Natural killer cell (primary cell): Measurements from ENCODE around the gene NLK. TPM values are rescaled to one million over a fixed set of nuclear protein-coding genes. Genes with fewer than 3 reads are reported as not detected.
"Not testable (repeated sequence)": the region's sequence is repeated elsewhere in the genome, so short reads cannot be mapped to it uniquely, and the experiment has no call there.

Source experiments
- ATAC-seq, 3 donors: fragments of 150-1000 bp in 2 of 3; fragments of 200-7000 bp in 1 of 3; cut with Tn5 transposase; 1 replicate in 1 of 3; 2 replicates in 2 of 3; pipeline ENCODE4 v1.10.0; 2021; ENCODE audit warnings: mild to moderate bottlenecking in 2 of 3, moderate library complexity in 2 of 3
- DNase-seq, 2 donors: peaks; one replicate each; pipeline versions ENCODE4 v3.0.0 to v3.0.0-alpha.2; 2013 to 2021; ENCODE audit warnings: mixed read lengths in 1 of 2
- H3K27ac ChIP-seq: one replicate; pipeline ENCODE4 v1.5.1; 2013; ENCODE audit warnings: mild to moderate bottlenecking, low read length
- H3K27me3 ChIP-seq: one replicate; pipeline ENCODE4 v1.6.1; 2013; ENCODE audit warnings: low read length; ENCODE audit not compliant: control insufficient read depth, insufficient read depth
- H3K36me3 ChIP-seq: one replicate; pipeline ENCODE4 v1.6.1; 2013; ENCODE audit warnings: low read length; ENCODE audit not compliant: control insufficient read depth, insufficient read depth
- H3K4me1 ChIP-seq: one replicate; pipeline ENCODE4 v1.6.1; 2013; ENCODE audit warnings: low read length; ENCODE audit not compliant: control insufficient read depth, insufficient read depth
- H3K4me3 ChIP-seq: one replicate; pipeline ENCODE4 v1.5.1; 2013; ENCODE audit warnings: low read length
- H3K9me3 ChIP-seq: one replicate; pipeline ENCODE4 v1.6.1; 2013; ENCODE audit warnings: low read length; ENCODE audit not compliant: control insufficient read depth, insufficient read depth
- H3K27ac Mint-ChIP-seq, 2 donors: one replicate each; pipeline ENCODE4 v1.8.0; 2022; ENCODE audit warnings: mild to moderate bottlenecking in 2 of 2, mixed read lengths in 2 of 2, moderate library complexity in 1 of 2
- H3K27me3 Mint-ChIP-seq, 2 donors: one replicate each; pipeline ENCODE4 v1.8.0; 2022; ENCODE audit warnings: low read depth in 2 of 2, mixed read lengths in 2 of 2
- H3K36me3 Mint-ChIP-seq: one replicate; pipeline ENCODE4 v1.8.0; 2022; ENCODE audit warnings: mixed read lengths
- H3K4me1 Mint-ChIP-seq, 2 donors: one replicate each; pipeline ENCODE4 v1.8.0; 2022; ENCODE audit warnings: mixed read lengths in 2 of 2
- H3K4me3 Mint-ChIP-seq: one replicate; pipeline ENCODE4 v1.8.0; 2022; ENCODE audit warnings: mild to moderate bottlenecking, moderate library complexity, mixed read lengths
- H3K9me3 Mint-ChIP-seq, 2 donors: one replicate each; pipeline ENCODE4 v1.8.0; 2022; ENCODE audit warnings: mixed read lengths in 2 of 2
- WGBS: methylation state at CpG from one replicate; pipeline ENCODE4 v1.1.7; 2013; ENCODE audit warnings: missing lambda C conversion rate; ENCODE audit not compliant: insufficient coverage; 5-methylcytosine and 5-hydroxymethylcytosine counted together
- intact Hi-C: fragments of 100-400 bp; cut with micrococcal nuclease; formaldehyde crosslinking; loops from one replicate; pipeline ENCODE4 v1.14.2; 2022
- total RNA-seq, 4 donors: library from RNA; stranded (reverse); fragments of 120-200 nt in 1 of 4; gene quantifications; one replicate each; pipeline versions ENCODE4 v1.2.3 to v1.2.4, GENCODE V29; 2013 to 2022
- TF ChIP-seq, protein P1 (sequence below): fragments of 200-600 bp; IDR thresholded peaks from one replicate; pipeline ENCODE4 v1.8.0; 2022; ENCODE audit warnings: antibody characterized with exemption

Gene NLK
- total RNA-seq, 3 donors from 2014 or later (not counting 1 experiment from before 2014, with no cell fraction given): 18.3 to 35.6 (median 20.8) TPM

DNA sequence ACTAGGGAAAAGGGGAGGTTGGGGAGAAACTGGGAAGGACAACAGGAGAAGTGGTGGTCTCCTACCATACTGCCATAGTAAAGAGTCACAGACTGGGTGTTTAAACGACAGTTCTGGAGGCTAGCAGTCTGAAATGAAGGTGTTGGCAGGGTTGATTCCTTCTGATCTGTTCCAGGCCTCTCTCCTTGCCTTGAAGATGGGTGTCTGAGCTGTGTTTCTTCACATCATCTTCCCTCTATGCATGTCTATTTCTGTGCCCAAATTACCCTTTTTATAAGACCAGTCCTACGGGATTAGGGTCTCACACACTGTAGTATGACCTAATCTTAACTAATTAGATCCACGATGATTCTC, 196.8 kb downstream of the NLK start:
- Histone ChIP-seq H3K9me3 (no peaks in the 10 kb centered on the region), H3K27me3 (no peaks in the 10 kb centered on the region), H3K4me3 (no peak overlapping the region), H3K27ac (no peak overlapping the region), H3K4me1 (no peaks in the 10 kb centered on the region), H3K36me3 (no peaks in the 10 kb centered on the region)
- 90% methylated on average over 3 of the region's 3 CpGs for WGBS
- DNase-seq (no peak), ATAC-seq (no peak)
- Mint-ChIP-seq H3K36me3 (no peaks in the 10 kb centered on the region), H3K9me3 (no peaks in the 10 kb centered on the region), H3K4me3 (no peak overlapping the region), H3K27me3 (peaks cover 2 to 8% of the 10 kb centered on the region in 2 donors), H3K27ac (no peak overlapping the region), H3K4me1 (no peaks in the 10 kb centered on the region)
- TF ChIP-seq, protein P1, sequence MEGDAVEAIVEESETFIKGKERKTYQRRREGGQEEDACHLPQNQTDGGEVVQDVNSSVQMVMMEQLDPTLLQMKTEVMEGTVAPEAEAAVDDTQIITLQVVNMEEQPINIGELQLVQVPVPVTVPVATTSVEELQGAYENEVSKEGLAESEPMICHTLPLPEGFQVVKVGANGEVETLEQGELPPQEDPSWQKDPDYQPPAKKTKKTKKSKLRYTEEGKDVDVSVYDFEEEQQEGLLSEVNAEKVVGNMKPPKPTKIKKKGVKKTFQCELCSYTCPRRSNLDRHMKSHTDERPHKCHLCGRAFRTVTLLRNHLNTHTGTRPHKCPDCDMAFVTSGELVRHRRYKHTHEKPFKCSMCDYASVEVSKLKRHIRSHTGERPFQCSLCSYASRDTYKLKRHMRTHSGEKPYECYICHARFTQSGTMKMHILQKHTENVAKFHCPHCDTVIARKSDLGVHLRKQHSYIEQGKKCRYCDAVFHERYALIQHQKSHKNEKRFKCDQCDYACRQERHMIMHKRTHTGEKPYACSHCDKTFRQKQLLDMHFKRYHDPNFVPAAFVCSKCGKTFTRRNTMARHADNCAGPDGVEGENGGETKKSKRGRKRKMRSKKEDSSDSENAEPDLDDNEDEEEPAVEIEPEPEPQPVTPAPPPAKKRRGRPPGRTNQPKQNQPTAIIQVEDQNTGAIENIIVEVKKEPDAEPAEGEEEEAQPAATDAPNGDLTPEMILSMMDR: no peak
- intact Hi-C loops: no loop called here

DNA sequence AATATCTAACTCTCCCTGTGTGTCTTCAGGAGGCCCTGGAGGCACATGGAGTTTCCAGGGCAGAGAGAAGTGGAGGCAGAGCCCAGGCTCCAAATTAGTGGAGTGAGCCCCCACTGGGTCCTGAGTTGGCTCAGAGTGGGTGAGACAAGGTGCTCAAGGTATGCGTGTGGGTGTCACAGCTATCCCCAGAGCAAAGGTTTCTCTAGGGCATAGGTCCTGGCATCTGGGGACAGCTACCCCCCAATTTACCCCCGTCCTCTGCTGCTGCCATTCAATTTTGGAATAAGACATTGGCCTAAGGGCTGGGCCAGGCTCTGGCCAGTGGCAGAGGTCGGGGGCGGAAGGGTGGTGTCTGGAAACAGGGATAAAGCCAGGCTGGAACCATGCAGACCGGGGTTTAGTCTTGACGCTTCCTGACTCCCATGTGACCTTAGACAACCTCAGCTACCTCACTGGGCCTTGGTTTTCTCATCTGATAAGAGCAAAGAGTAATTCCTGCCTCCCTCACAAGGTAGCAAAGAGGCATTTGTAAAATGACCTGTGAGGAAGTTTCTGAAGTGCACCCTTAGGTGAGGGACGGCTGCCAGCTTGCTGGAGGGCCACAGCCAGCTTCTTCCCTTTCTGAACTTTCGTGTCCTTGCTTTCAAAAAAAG, 198.3 kb downstream of the NLK start:
- no peak for ATAC-seq
- DNase-seq: no peak
- intact Hi-C loops: no loop called here
- H3K36me3 Mint-ChIP-seq: no peaks in the 10 kb centered on the region
- no peaks in the 10 kb centered on the region for H3K4me1 Mint-ChIP-seq
- TF ChIP-seq, protein P1: no peak
- peaks cover 2 to 8% of the 10 kb centered on the region in 2 donors for H3K27me3 Mint-ChIP-seq
- Histone ChIP-seq H3K4me3 (no peak overlapping the region), H3K4me1 (no peaks in the 10 kb centered on the region), H3K27me3 (no peaks in the 10 kb centered on the region), H3K27ac (no peak overlapping the region), H3K9me3 (no peaks in the 10 kb centered on the region), H3K36me3 (no peaks in the 10 kb centered on the region)
- H3K9me3 Mint-ChIP-seq: no peaks in the 10 kb centered on the region
- H3K27ac Mint-ChIP-seq: no peak overlapping the region
- 83% methylated on average over 8 of the region's 8 CpGs for WGBS
- H3K4me3 Mint-ChIP-seq: no peak overlapping the region

DNA sequence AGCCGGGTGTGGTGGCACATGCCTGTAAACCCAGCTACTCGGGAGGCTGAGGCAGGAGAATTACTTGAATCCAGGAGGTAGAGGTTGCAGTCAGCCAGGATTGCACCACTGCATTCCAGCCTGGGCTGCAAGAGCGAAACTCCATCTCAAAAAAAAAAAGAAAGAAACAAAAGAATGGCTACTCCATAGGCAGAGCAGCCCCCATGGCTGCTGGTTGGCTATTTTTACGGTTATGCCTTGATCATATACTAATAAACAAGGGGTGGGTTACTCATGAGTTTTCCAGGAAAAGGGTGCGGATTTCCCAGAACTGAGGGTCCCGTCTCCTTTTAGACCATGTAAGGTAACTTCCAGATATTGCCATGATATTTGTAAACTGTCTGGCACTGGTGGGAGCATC, 200.3 kb downstream of the NLK start:
- Histone ChIP-seq H3K4me1 (no peaks in the 10 kb centered on the region), H3K9me3 (no peaks in the 10 kb centered on the region), H3K27ac (no peak overlapping the region), H3K4me3 (no peak overlapping the region), H3K27me3 (no peaks in the 10 kb centered on the region), H3K36me3 (no peaks in the 10 kb centered on the region)
- TF ChIP-seq, protein P1: no peak
- Mint-ChIP-seq H3K4me1 (no peaks in the 10 kb centered on the region), H3K27ac (no peak overlapping the region), H3K27me3 (peaks cover 8% of the 10 kb centered on the region in 2 donors), H3K4me3 (no peak overlapping the region), H3K36me3 (no peaks in the 10 kb centered on the region), H3K9me3 (no peaks in the 10 kb centered on the region)
- WGBS: 89% methylated on average over 5 of the region's 6 CpGs
- DNase-seq (no peak), ATAC-seq (no peak)
- intact Hi-C loops: no loop called here

DNA sequence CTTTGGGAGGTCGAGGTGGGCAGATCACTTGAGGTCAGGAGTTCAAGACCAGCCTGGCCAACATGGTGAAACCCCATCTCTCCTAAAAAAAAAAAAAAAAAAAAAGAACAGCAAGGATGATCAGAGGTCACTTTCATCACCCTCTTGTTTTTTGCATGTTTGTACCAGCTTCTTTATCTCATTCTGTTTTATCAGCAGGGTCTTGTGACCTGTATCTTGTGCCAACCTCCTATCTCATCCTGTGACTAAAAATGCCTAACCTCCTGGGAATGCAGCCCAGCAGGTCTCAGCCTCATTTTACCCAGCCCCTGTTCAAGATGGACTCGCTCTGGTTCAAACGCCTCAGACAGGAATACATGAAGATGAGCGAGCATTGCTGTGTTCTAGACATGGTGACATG, 200.8 kb downstream of the NLK start:
- H3K4me3 Mint-ChIP-seq, H3K27me3 Mint-ChIP-seq, H3K27me3 ChIP-seq, H3K4me1 Mint-ChIP-seq, intact Hi-C loops, H3K9me3 ChIP-seq, H3K36me3 ChIP-seq, H3K9me3 Mint-ChIP-seq, H3K4me3 ChIP-seq, H3K36me3 Mint-ChIP-seq, H3K27ac Mint-ChIP-seq, ATAC-seq, H3K27ac ChIP-seq, DNase-seq, H3K4me1 ChIP-seq: not testable (repeated sequence)
- WGBS: 86% methylated on average over 4 of the region's 4 CpGs
